ENCODE data around the gene PHKA2.

DNA sequence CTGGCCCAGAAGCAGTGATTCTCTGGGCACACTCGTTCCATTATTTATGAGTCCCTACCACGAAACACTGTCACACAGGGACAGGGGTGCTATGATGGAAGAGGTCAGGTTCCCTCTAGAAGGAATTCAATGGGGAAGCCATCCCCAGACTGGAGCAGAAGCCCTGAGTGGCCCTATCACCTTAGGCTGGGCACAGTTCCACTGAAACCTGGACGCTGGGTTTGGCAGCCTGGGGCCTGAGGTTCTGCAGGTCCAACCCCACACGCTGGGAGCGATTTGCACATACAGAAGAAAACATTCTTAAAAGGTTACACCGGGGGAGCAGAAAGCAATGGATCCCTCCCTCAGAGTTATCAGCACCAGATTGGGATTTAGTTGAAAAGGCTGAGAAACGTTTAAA lies 63.3 kb downstream of the PHKA2 start:
- TF ChIP-seq, protein P1, sequence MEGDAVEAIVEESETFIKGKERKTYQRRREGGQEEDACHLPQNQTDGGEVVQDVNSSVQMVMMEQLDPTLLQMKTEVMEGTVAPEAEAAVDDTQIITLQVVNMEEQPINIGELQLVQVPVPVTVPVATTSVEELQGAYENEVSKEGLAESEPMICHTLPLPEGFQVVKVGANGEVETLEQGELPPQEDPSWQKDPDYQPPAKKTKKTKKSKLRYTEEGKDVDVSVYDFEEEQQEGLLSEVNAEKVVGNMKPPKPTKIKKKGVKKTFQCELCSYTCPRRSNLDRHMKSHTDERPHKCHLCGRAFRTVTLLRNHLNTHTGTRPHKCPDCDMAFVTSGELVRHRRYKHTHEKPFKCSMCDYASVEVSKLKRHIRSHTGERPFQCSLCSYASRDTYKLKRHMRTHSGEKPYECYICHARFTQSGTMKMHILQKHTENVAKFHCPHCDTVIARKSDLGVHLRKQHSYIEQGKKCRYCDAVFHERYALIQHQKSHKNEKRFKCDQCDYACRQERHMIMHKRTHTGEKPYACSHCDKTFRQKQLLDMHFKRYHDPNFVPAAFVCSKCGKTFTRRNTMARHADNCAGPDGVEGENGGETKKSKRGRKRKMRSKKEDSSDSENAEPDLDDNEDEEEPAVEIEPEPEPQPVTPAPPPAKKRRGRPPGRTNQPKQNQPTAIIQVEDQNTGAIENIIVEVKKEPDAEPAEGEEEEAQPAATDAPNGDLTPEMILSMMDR (IDR thresholded peaks at IDR 0.05): no peak
- TF ChIP-seq POLR2A (IDR thresholded peaks at IDR 0.05) (no peak), POLR2AphosphoS5 (IDR thresholded peaks at IDR 0.05) (no peak), EP300 (IDR thresholded peaks at IDR 0.05) (no peak)
